Adrenal gland (tissue), 12 donors: Measurements from ENCODE around the gene WDR70. TPM values are rescaled to one million over a fixed set of nuclear protein-coding genes. Genes with fewer than 3 reads are reported as not detected.

Experiments
- DNase-seq, 7 donors: peaks; one replicate each; pipeline ENCODE4 v3.0.0-alpha.2; 2019 to 2020
- H3K27ac ChIP-seq, 5 donors: fragments of 200-600 bp; sonication (generic) in 4 of 5; 1 replicate in 3 of 5; 2 replicates in 2 of 5; pipeline versions ENCODE4 v1.5.1 to v1.8.0; 2016 to 2020; ENCODE audit warnings: mild to moderate bottlenecking in 1 of 5
- H3K27me3 ChIP-seq: fragments of 200-600 bp; 2 replicates; pipeline ENCODE4 v1.8.0; 2021
- H3K36me3 ChIP-seq, 2 donors: fragments of 200-600 bp; replicated peaks in 1 of 2; 1 replicate in 1 of 2; 2 replicates in 1 of 2; pipeline versions ENCODE4 v1.5.1 to v1.8.0; 2018 to 2022
- H3K4me1 ChIP-seq, 2 donors: fragments of 200-600 bp; replicated peaks in 1 of 2; 1 replicate in 1 of 2; 2 replicates in 1 of 2; pipeline versions ENCODE4 v1.5.1 to v1.8.0; 2018 to 2021
- H3K4me3 ChIP-seq, 4 donors: fragments of 200-600 bp; sonication (generic) in 3 of 4; one replicate each; pipeline ENCODE4 v1.5.1; 2016 to 2018
- H3K9me3 ChIP-seq, 3 donors: fragments of 200-600 bp; sonication (generic) in 1 of 3; replicated peaks in 1 of 3; 1 replicate in 2 of 3; 2 replicates in 1 of 3; pipeline versions ENCODE4 v1.5.1 to v1.8.0; 2016 to 2021
- CTCF ChIP-seq, 6 experiments: fragments of 450-650 bp in 4 of 6; fragments of 200-600 bp in 2 of 6; sonication (generic) in 1 of 6; IDR thresholded peaks; 1 replicate in 5 of 6; 2 replicates in 1 of 6; pipeline versions ENCODE4 v1.5.1 to v1.8.0; 2016 to 2021; ENCODE audit warnings: antibody characterized with exemption in 6 of 6, mild to moderate bottlenecking in 2 of 6, moderate library complexity in 1 of 6
- POLR2A ChIP-seq, 2 donors: fragments of 450-650 bp; IDR thresholded peaks; one replicate each; pipeline ENCODE4 v1.6.1; 2017; ENCODE audit warnings: antibody characterized with exemption in 2 of 2, mild to moderate bottlenecking in 2 of 2, moderate library complexity in 1 of 2
- WGBS, 4 donors: extraction: QIAGEN DNeasy Blood & Tissue Kit in 2 of 4; methylation state at CpG; one replicate each; pipeline versions ENCODE4 v1.1.5 to v1.1.7; 2013 to 2017; 5-methylcytosine and 5-hydroxymethylcytosine counted together
- intact Hi-C, 2 donors: fragments of 100-400 bp; cut with DNase I; formaldehyde crosslinking; loops; one replicate each; pipeline versions ENCODE4 v1.14.1 to v1.15.0; 2022 to 2023
- polyA plus RNA-seq, 3 donors: library from polyadenylated mRNA; stranded (reverse); fragments of 200-250 nt in 2 of 3; fragments of 350-450 nt in 1 of 3; fragmentation: Illumina TruSeq in 1 of 3; extraction: RNeasy Lipid Tissue Mini Kit (QIAGEN cat#74804) in 1 of 3; gene quantifications; one replicate each; pipeline ENCODE4 v1.2.3, GENCODE V29; 2013 to 2014
- total RNA-seq, 9 donors: library from RNA; depleted of rRNA in 4 of 9; stranded (reverse); fragments of >200 nt in 4 of 9; fragments of 120-200 nt in 1 of 9; fragmentation: NEBNext Ultra II Directional in 1 of 9; extraction: Animal tissue kit (Norgen Biotek cat#: 25700) in 1 of 9; gene quantifications; one replicate each; pipeline versions ENCODE4 v1.1.0 to v1.2.4, GENCODE V29; 2013 to 2023
- donor health status: healthy with polysubstance abuse.
- donor health status: Bipolar disorder and iron deficiency.
- donor health status: DM: yes; HTN: yes; CAD: no.
- donor health status: DM: no; HTN: no; CAD: no.
- donor health status: DM: no; HTN: no; CAD: no.
- donor health status: DM: yes; HTN: yes; CAD: no.

The WDR70 gene
- total and polyA plus RNA-seq, 12 donors = 9.2 to 42.6 (median 28.4) TPM

DNA sequence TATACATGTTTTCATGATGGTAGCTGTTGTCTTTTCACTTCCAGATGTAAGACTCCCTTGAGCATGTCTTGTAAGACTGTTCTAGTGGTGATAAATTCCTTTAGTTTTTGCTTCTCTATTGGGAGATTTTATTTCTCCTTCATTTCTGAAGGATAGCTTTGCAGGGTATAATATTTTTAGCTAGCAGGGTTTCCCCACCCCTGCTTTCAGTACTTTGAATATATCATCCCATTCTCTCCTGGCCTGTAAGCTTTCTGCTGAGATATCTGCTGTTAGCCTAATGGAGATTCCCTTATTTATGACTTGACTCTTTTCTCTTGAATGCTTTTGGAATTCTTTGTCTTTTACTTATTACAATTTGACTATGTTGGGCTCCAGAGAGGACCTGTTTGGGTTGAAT lies 249.8 kb downstream of the WDR70 start:
- intact Hi-C loops = no loop called here
- no peaks in the 10 kb centered on the region for H3K27me3 ChIP-seq
- H3K27ac ChIP-seq = no peak overlapping the region
- DNase-seq = no peak
- TF ChIP-seq POLR2A (IDR thresholded peaks at IDR 0.05) (no peak), CTCF (IDR thresholded peaks at IDR 0.05) (no peak)
- H3K9me3 ChIP-seq = peaks cover 0 to 9% (median 0%) of the 10 kb centered on the region in 3 donors
- H3K4me1 ChIP-seq = no peaks in the 10 kb centered on the region
- H3K4me3 ChIP-seq = no peak overlapping the region
- H3K36me3 ChIP-seq = no peaks in the 10 kb centered on the region

- no peaks in the 10 kb centered on the region for H3K36me3 ChIP-seq
- no peak for TF ChIP-seq CTCF (IDR thresholded peaks at IDR 0.05)
- H3K9me3 ChIP-seq = peaks cover 0 to 9% (median 0%) of the 10 kb centered on the region in 3 donors
- no peaks in the 10 kb centered on the region for H3K27me3 ChIP-seq
- H3K4me3 ChIP-seq = no peak overlapping the region
- no peak overlapping the region for H3K27ac ChIP-seq
- WGBS, 4 donors = 84 to 93% (median 90%) methylated on average over 3 of the region's 3 CpGs
- DNase-seq = no peak
- H3K4me1 ChIP-seq = no peaks in the 10 kb centered on the region
- intact Hi-C loops = no loop called here
These were observed 252.8 kb downstream of the WDR70 start for GRCh38 chr5:37631939-37632338.

GRCh38 chr5:37637165-37637845 lies 258.2 kb downstream of the WDR70 start:
- no peaks in the 10 kb centered on the region for H3K9me3 ChIP-seq
- intact Hi-C loops = no loop called here
- H3K36me3 ChIP-seq = no peaks in the 10 kb centered on the region
- H3K4me3 ChIP-seq = no peak overlapping the region
- no peaks in the 10 kb centered on the region for H3K27me3 ChIP-seq
- no peak for DNase-seq
- H3K4me1 ChIP-seq = peaks cover 0 to 17% of the 10 kb centered on the region in 2 donors
- no peak for TF ChIP-seq POLR2A (IDR thresholded peaks at IDR 0.05)
- no peak for TF ChIP-seq CTCF (IDR thresholded peaks at IDR 0.05)
- no peak overlapping the region for H3K27ac ChIP-seq
- 91 to 98% (median 97%) methylated on average over 7 of the region's 7 CpGs for WGBS, 4 donors

DNA sequence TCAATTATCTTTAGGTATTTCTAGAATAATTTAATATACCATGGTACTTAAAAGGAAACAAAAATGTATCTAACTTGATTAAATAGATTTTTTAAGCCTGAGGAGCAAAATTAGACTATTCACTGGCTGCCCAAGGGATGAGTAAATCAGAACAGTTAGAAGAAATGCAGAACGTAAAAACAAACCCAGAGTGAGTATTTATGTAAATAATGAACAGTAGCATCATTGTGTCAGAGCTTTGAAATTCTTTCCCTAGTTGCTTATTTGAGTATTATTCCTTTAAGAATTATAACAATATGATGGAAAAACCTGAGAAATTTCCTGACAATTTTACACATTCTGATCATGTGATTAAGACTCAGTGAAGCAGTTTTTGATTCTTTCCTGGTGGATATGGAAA lies 259.8 kb downstream of the WDR70 start:
- Histone ChIP-seq H3K4me1 (peaks cover 0 to 17% of the 10 kb centered on the region in 2 donors), H3K4me3 (no peak overlapping the region), H3K27me3 (no peaks in the 10 kb centered on the region), H3K9me3 (no peaks in the 10 kb centered on the region), H3K36me3 (no peaks in the 10 kb centered on the region), H3K27ac (no peak overlapping the region)
- 85 to 91% (median 89%) methylated on average over 1 of the region's 1 CpG for WGBS, 4 donors
- DNase-seq = no peak
- TF ChIP-seq CTCF (IDR thresholded peaks at IDR 0.05) = no peak
- TF ChIP-seq POLR2A (IDR thresholded peaks at IDR 0.05) = no peak
- intact Hi-C loops = no loop called here
